Activated CD4-positive, alpha-beta memory T cell treated with anti-CD3 and anti-CD28 coated beads for 36 hours (primary cell): ENCODE results near the gene KCNQ1OT1. TPM values are rescaled to one million over a fixed set of nuclear protein-coding genes. Genes with fewer than 3 reads are reported as not detected.

Experiments used
- CTCF ChIA-PET: fragments of 350-600 bp; sonication (Branson Sonifier 250); formaldehyde crosslinking; loops from one replicate; lab custom pipeline; 2021; ENCODE audit warnings: antibody characterized with exemption, inconsistent platforms; lab: Charles Lee
- POLR2A ChIA-PET: fragments of 350-600 bp; sonication (Branson Sonifier 250); formaldehyde crosslinking; loops from one replicate; lab custom pipeline; 2021; ENCODE audit warnings: antibody characterized with exemption; lab: Charles Lee
- DNase-seq: peaks from one replicate; pipeline ENCODE4 v3.0.0-alpha.2; 2020
- H3K27ac Mint-ChIP-seq: one replicate; pipeline ENCODE4 v1.8.0; 2021; ENCODE audit warnings: mixed read lengths
- H3K27me3 Mint-ChIP-seq: one replicate; pipeline ENCODE4 v1.8.0; 2021; ENCODE audit warnings: mixed read lengths
- H3K36me3 Mint-ChIP-seq: one replicate; pipeline ENCODE4 v1.8.0; 2021; ENCODE audit warnings: mixed read lengths
- H3K4me1 Mint-ChIP-seq: one replicate; pipeline ENCODE4 v1.8.0; 2021; ENCODE audit warnings: low read depth, mixed read lengths
- H3K4me3 Mint-ChIP-seq: one replicate; pipeline ENCODE4 v1.8.0; 2021; ENCODE audit warnings: mild to moderate bottlenecking, mixed read lengths
- H3K9me3 Mint-ChIP-seq: one replicate; pipeline ENCODE4 v1.8.0; 2021; ENCODE audit warnings: mixed read lengths
- intact Hi-C: fragments of 100-400 bp; cut with micrococcal nuclease; formaldehyde crosslinking; loops from one replicate; pipeline ENCODE4 v1.15.1; 2023
- total RNA-seq, 2 experiments: library from RNA; stranded (reverse); gene quantifications; one replicate each; pipeline ENCODE4 v1.2.3, GENCODE V29; 2021

Gene KCNQ1OT1
- under 1 TPM; 0.19 TPM for total RNA-seq

DNA sequence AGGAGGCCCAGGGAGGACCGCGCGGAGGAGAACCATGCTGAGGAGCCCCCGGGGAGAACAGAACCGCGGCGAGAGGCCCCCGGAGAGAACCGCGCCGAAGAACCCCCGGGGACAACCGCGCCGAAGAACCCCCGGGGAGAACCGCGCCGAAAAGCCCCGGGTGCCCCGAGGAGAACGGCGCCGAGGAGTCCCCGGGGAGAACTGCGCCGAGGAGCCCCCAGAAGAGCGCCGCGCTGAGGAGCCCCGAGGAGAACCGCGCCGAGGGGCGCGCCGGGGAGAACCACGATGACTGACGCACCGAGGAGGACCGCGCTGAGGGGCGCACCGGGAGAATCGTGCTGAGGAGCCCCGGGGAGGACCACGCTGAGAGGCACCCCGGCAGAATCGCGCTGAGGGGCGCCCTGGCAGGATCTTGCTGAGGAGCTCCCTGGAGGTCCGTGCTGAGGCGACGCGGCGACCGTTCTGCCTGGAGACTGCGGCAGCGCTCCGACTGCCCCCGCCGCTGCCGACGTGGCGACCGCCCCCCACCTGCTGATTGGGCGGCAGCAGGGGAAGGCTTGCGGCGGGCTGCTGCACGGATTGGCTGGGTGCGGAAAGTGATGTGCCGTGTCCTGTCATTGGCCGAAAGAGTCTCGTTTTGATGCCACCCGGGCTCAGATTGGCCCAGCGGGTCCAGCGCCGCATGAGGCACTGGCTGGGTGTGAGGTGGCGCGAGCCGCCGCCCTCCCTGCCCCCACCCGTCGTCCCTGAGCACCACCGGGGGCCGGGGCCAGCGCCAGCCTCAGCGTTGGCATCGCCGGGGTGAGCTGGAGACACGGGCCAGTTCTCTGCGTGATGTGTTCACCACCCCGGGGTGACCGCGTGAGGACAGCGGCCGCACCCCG, at the start of gene KCNQ1OT1:
Gene KCNQ1OT1, minus strand, starts transcription at position 464 of the 884 bp plus-strand sequence.
- Mint-ChIP-seq H3K9me3 (no peaks in the 10 kb centered on the region), H3K27ac (peak within 1 kb of the TSS; percentile 13), H3K4me1 (peaks cover 8% of the 10 kb centered on the region), H3K4me3 (peak within 1 kb of the TSS; percentile 79), H3K36me3 (peaks cover 8% of the 10 kb centered on the region), H3K27me3 (no peaks in the 10 kb centered on the region)
- POLR2A ChIA-PET = interaction anchor here (0.6 kb wide), 1 partner anchor 193 kb away, joined by 3 read pairs; no protein-coding TSS in a partner anchor
- CTCF ChIA-PET = interaction anchor here (1.0 kb wide), 1 partner anchor 192 kb away, joined by 3 read pairs; no protein-coding TSS in a partner anchor
- intact Hi-C loops = loop anchor here (10.0 kb wide), 1 partner anchor 185 kb away; the partner anchor contains the start of gene CDKN1C
- peak; percentile 92 for DNase-seq

DNA sequence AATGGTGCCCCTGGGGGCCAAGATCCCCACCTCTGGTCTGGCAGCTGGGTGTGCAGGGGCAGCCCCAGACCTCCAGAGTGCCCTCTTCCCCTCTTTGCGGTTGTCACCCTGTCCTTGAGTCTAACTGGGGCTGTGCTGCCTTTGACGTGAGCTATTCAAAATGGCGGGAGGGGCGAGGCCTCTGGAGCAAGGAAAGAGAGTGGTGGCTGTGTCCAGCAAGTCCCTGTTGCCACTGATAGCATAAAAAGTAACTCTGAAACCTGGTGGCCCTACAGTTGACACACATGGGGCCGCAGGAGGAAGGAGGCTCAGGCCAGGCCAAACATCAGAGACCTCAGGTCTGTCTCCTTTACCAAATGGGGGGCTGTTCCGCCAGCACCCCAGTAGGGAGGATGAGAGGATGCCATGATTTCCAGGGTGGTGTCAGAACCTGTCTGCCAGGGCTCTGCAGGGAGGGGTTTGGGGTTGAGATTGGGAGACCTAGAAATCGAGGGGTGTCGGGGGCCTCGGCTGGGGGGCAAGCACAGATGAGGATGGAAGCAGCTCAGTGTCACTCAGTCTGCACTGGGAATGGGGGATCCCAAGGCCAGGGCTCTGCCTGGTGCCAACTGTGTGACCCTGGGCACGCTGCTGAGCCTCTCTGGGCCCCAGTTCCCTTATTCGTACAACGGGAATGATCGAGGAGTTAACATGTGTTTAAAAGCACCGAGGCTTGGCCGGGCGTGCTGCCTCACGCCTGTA, 49.2 kb upstream of the KCNQ1OT1 start:
- intact Hi-C loops = no loop called here
- no peak overlapping the region for H3K27ac Mint-ChIP-seq
- peaks cover 2% of the 10 kb centered on the region for H3K9me3 Mint-ChIP-seq
- no peaks in the 10 kb centered on the region for H3K27me3 Mint-ChIP-seq
- no peaks in the 10 kb centered on the region for H3K36me3 Mint-ChIP-seq
- DNase-seq = no peak
- H3K4me3 Mint-ChIP-seq = no peak overlapping the region
- POLR2A ChIA-PET = no interaction called here
- CTCF ChIA-PET = no interaction called here
- H3K4me1 Mint-ChIP-seq = no peaks in the 10 kb centered on the region

DNA sequence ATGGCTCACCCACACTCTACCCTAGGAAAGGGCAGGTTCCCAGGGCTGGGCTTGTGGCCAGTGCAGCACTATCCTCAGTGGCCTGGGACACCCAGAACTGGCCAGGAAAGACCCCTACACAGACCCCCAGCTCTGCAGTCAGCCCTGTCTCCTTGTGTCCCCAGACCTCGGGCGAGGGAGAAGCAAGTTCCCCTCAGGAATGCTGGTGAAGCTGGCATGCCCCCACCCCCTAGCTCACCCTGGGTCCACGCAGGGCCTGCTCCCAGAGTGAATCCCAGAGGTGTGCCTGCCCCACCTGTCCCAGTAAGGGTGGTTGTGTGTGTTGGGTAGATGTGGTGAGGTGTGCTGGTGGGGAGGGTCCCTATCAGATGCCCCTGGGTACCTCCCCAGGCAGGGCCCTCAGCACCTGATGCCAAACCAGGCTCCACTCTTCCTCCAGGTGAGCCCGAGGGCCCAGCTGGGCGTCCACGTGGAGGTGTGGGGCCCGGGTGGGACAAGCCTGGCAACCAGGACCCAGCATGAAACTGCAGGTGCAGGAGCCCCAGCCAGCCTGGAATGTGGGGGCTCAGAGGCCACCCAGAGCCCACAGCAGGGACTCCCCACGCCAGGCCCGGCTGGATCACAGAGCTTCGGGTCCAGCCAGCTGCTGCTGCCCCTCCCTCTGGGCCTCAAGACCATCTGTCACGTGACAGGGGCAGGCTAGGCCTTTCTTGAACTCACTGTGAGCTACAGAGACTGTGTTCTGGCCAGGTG, 48.4 kb upstream of the KCNQ1OT1 start:
- CTCF ChIA-PET = no interaction called here
- DNase-seq = no peak
- intact Hi-C loops = no loop called here
- Mint-ChIP-seq H3K4me3 (no peak overlapping the region), H3K9me3 (no peaks in the 10 kb centered on the region), H3K4me1 (no peaks in the 10 kb centered on the region), H3K36me3 (no peaks in the 10 kb centered on the region), H3K27me3 (no peaks in the 10 kb centered on the region), H3K27ac (no peak overlapping the region)
- POLR2A ChIA-PET = no interaction called here

DNA sequence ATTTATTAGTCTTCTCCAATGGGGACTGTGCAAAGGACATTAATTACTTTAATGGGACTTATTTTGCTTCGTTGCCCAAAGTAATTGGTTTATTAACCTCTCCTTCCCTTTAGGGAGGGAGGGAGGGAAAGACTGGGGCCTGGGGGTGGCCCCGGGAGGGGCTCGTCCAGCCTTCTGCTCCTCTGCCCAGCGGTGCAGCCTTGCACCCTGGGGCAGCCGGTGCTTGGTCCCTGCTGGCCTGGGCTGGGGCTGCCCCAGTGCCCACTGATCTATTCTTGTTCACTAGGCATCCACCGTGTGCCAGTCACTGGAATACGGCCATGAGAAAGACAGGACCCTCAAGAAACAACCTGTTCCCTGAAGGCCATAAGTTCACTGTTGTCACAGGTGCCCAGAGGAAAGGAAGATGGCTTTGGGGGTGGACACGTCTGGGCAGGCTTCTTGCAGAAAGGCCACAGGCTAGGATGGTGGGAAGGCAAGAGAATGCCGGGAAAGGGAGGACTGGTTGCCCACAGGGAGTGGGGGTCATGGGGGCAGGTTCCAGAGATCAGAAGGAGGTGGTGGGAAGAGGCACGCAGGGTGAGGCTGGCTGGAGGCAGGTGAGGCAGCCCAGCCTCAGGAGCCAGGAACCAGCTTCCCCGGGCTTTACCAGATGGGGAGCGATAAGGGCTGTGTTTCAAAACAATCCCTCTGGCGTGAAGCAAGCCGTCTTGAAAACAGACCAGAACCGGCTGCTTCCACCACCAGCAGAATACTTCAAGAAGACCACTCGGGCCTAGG, 47.6 kb upstream of the KCNQ1OT1 start:
- no peak for DNase-seq
- H3K27me3 Mint-ChIP-seq = no peaks in the 10 kb centered on the region
- no peaks in the 10 kb centered on the region for H3K4me1 Mint-ChIP-seq
- no peaks in the 10 kb centered on the region for H3K36me3 Mint-ChIP-seq
- no peak overlapping the region for H3K27ac Mint-ChIP-seq
- no peak overlapping the region for H3K4me3 Mint-ChIP-seq
- CTCF ChIA-PET = no interaction called here
- POLR2A ChIA-PET = no interaction called here
- intact Hi-C loops = no loop called here
- no peaks in the 10 kb centered on the region for H3K9me3 Mint-ChIP-seq

DNA sequence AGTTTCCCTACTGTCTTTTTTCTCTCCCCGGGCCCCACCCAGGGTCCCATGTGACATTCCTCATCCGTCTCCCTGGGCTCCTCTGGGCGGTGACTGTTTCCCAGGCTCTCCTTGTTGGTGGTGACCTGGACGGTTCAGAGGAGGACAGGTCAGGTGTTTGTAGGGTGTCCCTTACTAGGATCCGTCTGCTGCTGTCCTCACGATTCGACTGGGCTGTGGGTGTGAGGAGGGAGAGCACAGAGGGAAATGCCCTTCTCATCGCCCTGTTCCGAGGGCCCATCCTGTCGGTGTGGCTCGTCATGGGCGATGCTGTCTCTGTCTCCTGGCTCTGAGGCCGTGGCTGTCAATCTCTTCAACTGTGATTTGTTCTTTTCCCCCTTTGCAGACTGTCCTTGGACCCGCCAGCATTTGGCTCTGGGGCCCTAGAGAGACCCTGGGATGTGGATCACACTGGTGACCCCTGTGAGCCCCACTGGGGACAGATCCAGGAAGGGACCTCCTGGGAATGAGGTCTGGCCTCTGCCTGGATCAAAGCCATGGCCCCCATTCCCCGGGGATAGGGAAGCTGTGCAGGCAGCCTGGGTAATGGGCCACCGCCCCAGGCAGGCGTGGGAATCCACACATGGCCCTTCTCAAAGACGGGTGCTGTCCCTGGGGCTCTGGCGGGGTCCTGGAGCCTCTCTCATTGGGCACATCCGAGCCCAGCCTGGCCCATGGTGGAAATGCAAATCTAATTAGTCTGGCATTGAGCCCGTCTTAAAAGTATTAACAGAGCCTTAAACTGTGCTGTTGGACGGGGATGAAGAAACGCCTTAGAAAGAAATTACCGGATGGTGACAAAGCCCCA, 46.8 kb upstream of the KCNQ1OT1 start:
- Mint-ChIP-seq H3K9me3 (no peaks in the 10 kb centered on the region), H3K4me1 (no peaks in the 10 kb centered on the region), H3K27me3 (no peaks in the 10 kb centered on the region), H3K27ac (no peak overlapping the region), H3K36me3 (no peaks in the 10 kb centered on the region), H3K4me3 (no peak overlapping the region)
- CTCF ChIA-PET = no interaction called here
- intact Hi-C loops = no loop called here
- POLR2A ChIA-PET = no interaction called here
- DNase-seq = no peak

DNA sequence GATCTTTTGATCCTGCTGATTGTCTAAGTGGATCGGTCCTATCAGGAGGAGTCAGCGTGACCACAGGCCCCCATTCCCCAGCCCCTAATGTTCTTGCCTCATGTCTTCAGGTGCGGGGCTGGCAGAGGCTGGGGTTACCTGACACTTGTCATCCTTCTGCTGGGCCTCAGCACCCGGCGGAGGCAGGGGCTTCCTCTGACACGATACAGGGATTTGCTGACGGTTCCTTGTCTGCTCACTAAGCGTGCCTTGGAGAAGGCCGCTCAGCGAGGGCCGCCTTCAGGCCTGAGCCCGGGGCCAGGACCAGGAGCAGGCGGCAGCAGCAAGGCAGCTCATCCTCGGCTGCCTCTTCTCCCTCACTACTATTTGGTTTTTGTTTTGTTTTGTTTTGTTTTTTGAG, 45.7 kb upstream of the KCNQ1OT1 start:
- POLR2A ChIA-PET = no interaction called here
- no peak for DNase-seq
- Mint-ChIP-seq H3K36me3 (no peaks in the 10 kb centered on the region), H3K4me3 (no peak overlapping the region), H3K9me3 (no peaks in the 10 kb centered on the region), H3K27ac (no peak overlapping the region), H3K4me1 (no peaks in the 10 kb centered on the region), H3K27me3 (no peaks in the 10 kb centered on the region)
- intact Hi-C loops = no loop called here
- CTCF ChIA-PET = no interaction called here

DNA sequence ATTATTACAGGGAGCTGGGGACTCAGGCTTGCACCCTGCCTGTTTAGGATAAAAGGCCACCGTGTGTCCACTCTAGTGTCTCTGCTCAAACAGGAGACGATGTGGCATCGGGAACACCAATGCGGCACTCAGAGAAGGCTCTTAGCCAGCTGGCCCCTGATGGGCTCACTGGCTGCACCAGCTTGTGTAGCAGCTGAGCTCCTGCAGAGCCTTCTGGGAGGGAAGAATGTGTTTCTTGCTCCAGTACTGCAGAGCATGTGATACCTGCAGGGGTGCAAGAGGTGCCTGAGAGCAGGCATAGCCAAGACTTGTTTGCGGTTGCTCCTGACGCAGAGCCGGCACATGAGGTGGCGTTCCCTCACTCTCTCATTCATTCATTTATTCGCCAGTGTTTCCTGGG, 44.4 kb upstream of the KCNQ1OT1 start:
- Mint-ChIP-seq H3K36me3 (no peaks in the 10 kb centered on the region), H3K9me3 (no peaks in the 10 kb centered on the region), H3K27me3 (no peaks in the 10 kb centered on the region), H3K27ac (no peak overlapping the region), H3K4me3 (no peak overlapping the region), H3K4me1 (no peaks in the 10 kb centered on the region)
- no peak for DNase-seq
- ChIA-PET CTCF (no interaction called here), POLR2A (no interaction called here)
- intact Hi-C loops = no loop called here

DNA sequence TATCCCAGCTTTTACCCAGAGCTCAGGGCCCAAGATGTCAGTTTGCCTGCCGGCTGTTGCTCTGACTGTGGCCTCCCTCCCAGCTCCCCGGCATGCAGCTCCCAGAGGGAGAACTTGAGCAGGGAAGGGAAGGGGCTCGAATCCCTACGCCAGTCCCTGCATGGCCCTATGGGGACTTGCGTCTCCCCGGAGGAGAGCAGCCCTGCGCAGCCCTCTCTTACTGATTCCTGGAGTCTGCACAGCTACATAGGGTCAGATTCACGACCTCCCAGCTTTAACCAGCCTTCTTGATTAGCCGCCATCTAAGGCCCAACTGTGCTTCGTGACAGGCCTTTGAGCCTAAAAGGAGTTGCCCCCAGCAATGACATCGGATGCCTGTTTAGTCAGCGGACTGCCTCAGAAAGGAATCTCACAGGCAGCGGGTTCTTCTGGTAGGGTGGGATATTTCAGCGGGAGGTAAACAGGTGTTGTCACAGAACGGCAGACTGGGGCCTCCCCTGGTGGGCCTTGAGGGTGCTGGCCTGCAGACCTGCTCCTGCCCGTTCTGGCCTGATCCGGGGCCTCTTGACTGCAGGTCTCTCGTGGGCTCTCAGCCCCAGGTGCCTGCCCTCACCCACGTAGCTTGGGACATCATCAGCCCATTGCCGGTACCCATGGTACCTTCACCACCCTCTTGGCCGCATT, 43.8 kb upstream of the KCNQ1OT1 start:
- Mint-ChIP-seq H3K4me1 (no peaks in the 10 kb centered on the region), H3K9me3 (no peaks in the 10 kb centered on the region), H3K27ac (no peak overlapping the region), H3K27me3 (no peaks in the 10 kb centered on the region), H3K4me3 (no peak overlapping the region), H3K36me3 (no peaks in the 10 kb centered on the region)
- ChIA-PET CTCF (no interaction called here), POLR2A (no interaction called here)
- intact Hi-C loops = no loop called here
- no peak for DNase-seq

DNA sequence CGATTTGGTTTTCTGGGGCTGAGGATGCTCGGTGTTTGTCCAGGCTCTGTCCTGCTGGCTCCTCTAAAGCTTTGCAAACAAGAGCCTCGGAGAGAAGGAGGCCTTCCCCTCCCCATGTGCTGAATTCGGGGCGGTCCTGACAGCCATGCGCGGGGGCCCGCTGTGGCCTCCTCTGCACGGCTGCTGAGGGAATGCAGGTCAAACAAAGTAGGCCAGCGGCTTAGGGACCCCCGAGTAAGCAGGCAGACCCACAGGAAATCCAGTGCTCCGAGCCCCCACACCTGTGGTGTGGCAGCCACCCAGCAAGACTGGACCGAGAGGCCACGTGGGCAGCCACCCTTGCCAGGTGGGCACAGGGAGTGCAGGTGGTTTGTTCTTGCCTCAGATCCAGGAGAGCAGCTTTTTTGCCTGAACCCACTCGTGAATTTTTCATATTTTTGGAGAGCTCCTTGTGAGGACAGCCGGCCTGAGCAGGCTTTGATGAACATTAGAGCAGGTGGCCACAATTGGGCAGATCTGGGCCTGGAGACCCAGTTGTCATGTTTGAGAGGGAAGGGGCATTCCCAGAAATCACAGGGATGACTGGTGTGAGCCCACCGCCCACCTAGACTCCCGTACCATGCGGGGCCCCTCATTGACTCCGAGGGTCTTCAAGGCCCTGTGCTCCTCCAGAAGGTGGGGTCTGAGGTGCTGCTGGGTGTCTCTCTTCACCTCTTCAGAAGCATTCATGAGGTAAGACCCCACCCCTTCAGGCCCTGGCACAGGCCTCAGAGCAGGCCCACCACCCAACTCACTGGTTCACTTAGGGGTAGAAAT, 43.0 kb upstream of the KCNQ1OT1 start:
- no peaks in the 10 kb centered on the region for H3K36me3 Mint-ChIP-seq
- no peaks in the 10 kb centered on the region for H3K4me1 Mint-ChIP-seq
- no peaks in the 10 kb centered on the region for H3K9me3 Mint-ChIP-seq
- ChIA-PET POLR2A (no interaction called here), CTCF (no interaction called here)
- intact Hi-C loops = no loop called here
- H3K4me3 Mint-ChIP-seq = no peak overlapping the region
- no peak overlapping the region for H3K27ac Mint-ChIP-seq
- DNase-seq = no peak
- no peaks in the 10 kb centered on the region for H3K27me3 Mint-ChIP-seq

DNA sequence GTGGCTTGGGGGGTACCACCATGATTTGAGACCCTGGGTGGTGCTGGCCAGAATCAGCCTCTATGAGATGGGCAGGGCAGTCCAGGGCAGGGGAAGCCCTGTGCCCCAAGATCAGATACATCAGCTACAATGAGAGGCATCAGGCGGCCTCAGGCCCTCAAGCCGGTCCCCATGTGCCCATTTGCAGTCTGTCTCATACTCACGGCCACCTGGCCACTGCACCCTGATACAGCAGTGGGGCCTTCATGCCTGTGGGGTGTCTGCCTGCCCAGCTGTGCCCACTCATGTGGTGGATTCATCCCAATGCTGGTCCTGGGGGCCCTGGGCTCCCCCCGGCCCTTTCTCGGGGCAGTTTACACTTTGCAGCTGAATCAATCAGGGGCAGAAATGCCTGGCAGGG, 42.4 kb upstream of the KCNQ1OT1 start:
- intact Hi-C loops = no loop called here
- Mint-ChIP-seq H3K36me3 (no peaks in the 10 kb centered on the region), H3K4me3 (no peak overlapping the region), H3K4me1 (no peaks in the 10 kb centered on the region), H3K9me3 (no peaks in the 10 kb centered on the region), H3K27ac (no peak overlapping the region), H3K27me3 (no peaks in the 10 kb centered on the region)
- ChIA-PET CTCF (no interaction called here), POLR2A (no interaction called here)
- no peak for DNase-seq
